WTC11 (cell line): Measurements from ENCODE around the gene GOLGB1.

Experiments
- ATF1 ChIP-seq: sonication (generic); formaldehyde crosslinking; IDR thresholded peaks from 2 replicates; pipeline ENCODE4 v1.8.1; 2023; ENCODE audit warnings: mild to moderate bottlenecking, moderate library complexity, missing genetic modification reagents
- ATF3 ChIP-seq: sonication (generic); formaldehyde crosslinking; conservative IDR thresholded peaks from 2 replicates; pipeline ENCODE4 v1.8.1; 2022; ENCODE audit warnings: mild to moderate bottlenecking, missing genetic modification reagents
- CTCF ChIP-seq: fragments of 200-600 bp; IDR thresholded peaks from 2 replicates; pipeline ENCODE4 v1.8.0; 2022; ENCODE audit warnings: antibody characterized with exemption
- FOXK1 ChIP-seq: sonication (generic); formaldehyde crosslinking; IDR thresholded peaks from 2 replicates; pipeline ENCODE4 v1.8.0; 2022; ENCODE audit warnings: mild to moderate bottlenecking, moderate library complexity, missing genetic modification reagents
- GABPB1 ChIP-seq: sonication (generic); formaldehyde crosslinking; IDR thresholded peaks from 2 replicates; pipeline ENCODE4 v1.8.1; 2023; ENCODE audit warnings: mild to moderate bottlenecking, missing genetic modification reagents
- JUN ChIP-seq: sonication (generic); formaldehyde crosslinking; IDR thresholded peaks from 2 replicates; pipeline ENCODE4 v1.8.0; 2023; ENCODE audit warnings: mild to moderate bottlenecking, missing genetic modification reagents
- NR2C2 ChIP-seq: sonication (generic); formaldehyde crosslinking; IDR thresholded peaks from 2 replicates; pipeline ENCODE4 v1.8.0; 2022; ENCODE audit warnings: mild to moderate bottlenecking, missing genetic modification reagents
- PREB ChIP-seq: sonication (generic); formaldehyde crosslinking; IDR thresholded peaks from 2 replicates; pipeline ENCODE4 v1.8.1; 2022; ENCODE audit warnings: mild to moderate bottlenecking, missing genetic modification reagents, moderate library complexity, borderline replicate concordance
- STAT6 ChIP-seq: sonication (generic); formaldehyde crosslinking; conservative IDR thresholded peaks from 2 replicates; pipeline ENCODE4 v1.8.1; 2023; ENCODE audit warnings: mild to moderate bottlenecking, low read depth, missing genetic modification reagents, moderate library complexity
- ZBTB21 ChIP-seq: sonication (generic); formaldehyde crosslinking; IDR thresholded peaks from 2 replicates; pipeline ENCODE4 v1.8.1; 2023; ENCODE audit warnings: mild to moderate bottlenecking, missing genetic modification reagents, borderline replicate concordance
- TF ChIP-seq, protein P1 (sequence below): sonication (generic); formaldehyde crosslinking; IDR thresholded peaks from 2 replicates; pipeline ENCODE4 v1.8.0; 2022; ENCODE audit warnings: mild to moderate bottlenecking, missing genetic modification reagents
- TF ChIP-seq, protein P2 (sequence below): sonication (generic); formaldehyde crosslinking; IDR thresholded peaks from 2 replicates; pipeline ENCODE4 v1.8.1; 2022; ENCODE audit warnings: mild to moderate bottlenecking, moderate library complexity, missing genetic modification reagents
- TF ChIP-seq, protein P3 (sequence below): sonication (generic); formaldehyde crosslinking; IDR thresholded peaks from 2 replicates; pipeline ENCODE4 v1.8.0; 2023; ENCODE audit warnings: missing genetic modification reagents, mild to moderate bottlenecking, borderline replicate concordance

GRCh38 chr3:121768452-121768851 is 18.9 kb upstream of the GOLGB1 start:
- TF ChIP-seq CTCF: no peak
- no peak for TF ChIP-seq GABPB1 (CRISPR knock-in tag)
- TF ChIP-seq JUN (CRISPR knock-in tag): no peak
- no peak for TF ChIP-seq ZBTB21 (CRISPR knock-in tag)
- no peak for TF ChIP-seq FOXK1
- TF ChIP-seq, protein P1, sequence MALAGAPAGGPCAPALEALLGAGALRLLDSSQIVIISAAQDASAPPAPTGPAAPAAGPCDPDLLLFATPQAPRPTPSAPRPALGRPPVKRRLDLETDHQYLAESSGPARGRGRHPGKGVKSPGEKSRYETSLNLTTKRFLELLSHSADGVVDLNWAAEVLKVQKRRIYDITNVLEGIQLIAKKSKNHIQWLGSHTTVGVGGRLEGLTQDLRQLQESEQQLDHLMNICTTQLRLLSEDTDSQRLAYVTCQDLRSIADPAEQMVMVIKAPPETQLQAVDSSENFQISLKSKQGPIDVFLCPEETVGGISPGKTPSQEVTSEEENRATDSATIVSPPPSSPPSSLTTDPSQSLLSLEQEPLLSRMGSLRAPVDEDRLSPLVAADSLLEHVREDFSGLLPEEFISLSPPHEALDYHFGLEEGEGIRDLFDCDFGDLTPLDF: no peak
- TF ChIP-seq NR2C2: no peak
- no peak for TF ChIP-seq STAT6 (CRISPR knock-in tag)
- no peak for TF ChIP-seq PREB
- no peak for TF ChIP-seq ATF1
- no peak for TF ChIP-seq ATF3 (CRISPR knock-in tag)
- TF ChIP-seq, protein P2, sequence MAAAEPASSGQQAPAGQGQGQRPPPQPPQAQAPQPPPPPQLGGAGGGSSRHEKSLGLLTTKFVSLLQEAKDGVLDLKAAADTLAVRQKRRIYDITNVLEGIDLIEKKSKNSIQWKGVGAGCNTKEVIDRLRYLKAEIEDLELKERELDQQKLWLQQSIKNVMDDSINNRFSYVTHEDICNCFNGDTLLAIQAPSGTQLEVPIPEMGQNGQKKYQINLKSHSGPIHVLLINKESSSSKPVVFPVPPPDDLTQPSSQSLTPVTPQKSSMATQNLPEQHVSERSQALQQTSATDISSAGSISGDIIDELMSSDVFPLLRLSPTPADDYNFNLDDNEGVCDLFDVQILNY: no peak
- TF ChIP-seq, protein P3, sequence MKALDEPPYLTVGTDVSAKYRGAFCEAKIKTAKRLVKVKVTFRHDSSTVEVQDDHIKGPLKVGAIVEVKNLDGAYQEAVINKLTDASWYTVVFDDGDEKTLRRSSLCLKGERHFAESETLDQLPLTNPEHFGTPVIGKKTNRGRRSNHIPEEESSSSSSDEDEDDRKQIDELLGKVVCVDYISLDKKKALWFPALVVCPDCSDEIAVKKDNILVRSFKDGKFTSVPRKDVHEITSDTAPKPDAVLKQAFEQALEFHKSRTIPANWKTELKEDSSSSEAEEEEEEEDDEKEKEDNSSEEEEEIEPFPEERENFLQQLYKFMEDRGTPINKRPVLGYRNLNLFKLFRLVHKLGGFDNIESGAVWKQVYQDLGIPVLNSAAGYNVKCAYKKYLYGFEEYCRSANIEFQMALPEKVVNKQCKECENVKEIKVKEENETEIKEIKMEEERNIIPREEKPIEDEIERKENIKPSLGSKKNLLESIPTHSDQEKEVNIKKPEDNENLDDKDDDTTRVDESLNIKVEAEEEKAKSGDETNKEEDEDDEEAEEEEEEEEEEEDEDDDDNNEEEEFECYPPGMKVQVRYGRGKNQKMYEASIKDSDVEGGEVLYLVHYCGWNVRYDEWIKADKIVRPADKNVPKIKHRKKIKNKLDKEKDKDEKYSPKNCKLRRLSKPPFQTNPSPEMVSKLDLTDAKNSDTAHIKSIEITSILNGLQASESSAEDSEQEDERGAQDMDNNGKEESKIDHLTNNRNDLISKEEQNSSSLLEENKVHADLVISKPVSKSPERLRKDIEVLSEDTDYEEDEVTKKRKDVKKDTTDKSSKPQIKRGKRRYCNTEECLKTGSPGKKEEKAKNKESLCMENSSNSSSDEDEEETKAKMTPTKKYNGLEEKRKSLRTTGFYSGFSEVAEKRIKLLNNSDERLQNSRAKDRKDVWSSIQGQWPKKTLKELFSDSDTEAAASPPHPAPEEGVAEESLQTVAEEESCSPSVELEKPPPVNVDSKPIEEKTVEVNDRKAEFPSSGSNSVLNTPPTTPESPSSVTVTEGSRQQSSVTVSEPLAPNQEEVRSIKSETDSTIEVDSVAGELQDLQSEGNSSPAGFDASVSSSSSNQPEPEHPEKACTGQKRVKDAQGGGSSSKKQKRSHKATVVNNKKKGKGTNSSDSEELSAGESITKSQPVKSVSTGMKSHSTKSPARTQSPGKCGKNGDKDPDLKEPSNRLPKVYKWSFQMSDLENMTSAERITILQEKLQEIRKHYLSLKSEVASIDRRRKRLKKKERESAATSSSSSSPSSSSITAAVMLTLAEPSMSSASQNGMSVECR (CRISPR knock-in tag): no peak
